ENCODE measurements around the gene DLEU7.

DLEU7 gene

GRCh38 chr13:50840284-50840683, 3.2 kb downstream of the DLEU7 start:
- TF ChIP-seq CTCF (IDR thresholded peaks at IDR 0.05; ENCODE audit: poor library complexity, severe bottlenecking) = no peak
- H3K4me3 ChIP-seq (ENCODE audit: severe bottlenecking) = no peak overlapping the region
- no peak overlapping the region for H3K27ac ChIP-seq (ENCODE audit: poor library complexity, severe bottlenecking)
- DNase-seq (ENCODE audit: low spot score) (no peak), ATAC-seq (ENCODE audit: low read depth) (no peak)
- no peaks in the 10 kb centered on the region for H3K9me3 ChIP-seq (ENCODE audit: severe bottlenecking)
- no peaks in the 10 kb centered on the region for H3K36me3 ChIP-seq (ENCODE audit: low read depth)
- no peaks in the 10 kb centered on the region for H3K27me3 ChIP-seq (ENCODE audit: insufficient read depth, poor library complexity, severe bottlenecking)
- no peaks in the 10 kb centered on the region for H3K4me1 ChIP-seq (ENCODE audit: insufficient read depth, poor library complexity, severe bottlenecking)

DNA sequence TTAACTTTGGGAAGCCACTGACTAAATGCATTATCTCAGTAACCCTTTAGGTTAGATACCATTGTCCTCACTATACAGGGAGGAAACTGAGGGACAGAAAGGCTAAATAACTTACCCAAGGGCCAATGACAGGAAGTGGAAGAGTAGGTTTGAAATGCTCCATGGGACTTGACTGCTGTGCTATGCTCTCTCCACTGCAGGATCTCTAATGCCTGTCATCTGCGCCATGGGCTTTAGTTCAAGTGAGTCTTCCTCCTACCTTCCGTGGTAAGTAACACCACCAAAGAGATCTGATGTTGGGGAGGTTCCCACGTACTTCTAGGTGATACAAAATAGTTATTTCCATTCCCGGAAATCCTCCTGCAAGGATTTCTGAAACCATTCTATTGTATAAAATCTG, 3.7 kb downstream of the DLEU7 start:
- no peak for DNase-seq (ENCODE audit: low spot score)

DNA sequence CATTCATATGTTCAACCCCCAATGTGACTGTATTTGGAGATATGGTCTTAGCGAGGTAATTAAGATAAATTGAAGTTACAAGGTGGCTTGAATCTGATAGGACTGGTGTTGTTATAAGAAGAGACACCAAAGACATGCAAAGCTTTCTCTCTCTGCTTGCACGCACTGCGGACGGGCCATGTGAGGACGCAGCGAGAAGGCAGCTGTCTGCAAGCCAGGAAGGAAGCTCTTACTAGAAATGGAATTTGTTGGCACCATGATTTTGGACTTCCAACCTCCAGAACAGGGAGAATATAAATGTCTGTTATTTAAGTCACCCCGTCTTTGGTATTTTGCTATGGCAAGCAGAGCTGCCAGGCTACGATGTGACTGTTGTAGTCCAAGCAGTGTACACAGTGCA, 4.8 kb downstream of the DLEU7 start:
- TF ChIP-seq CTCF (IDR thresholded peaks at IDR 0.05; ENCODE audit: poor library complexity, severe bottlenecking) = no peak
- no peaks in the 10 kb centered on the region for H3K27me3 ChIP-seq (ENCODE audit: insufficient read depth, poor library complexity, severe bottlenecking)
- H3K4me3 ChIP-seq (ENCODE audit: severe bottlenecking) = no peak overlapping the region
- DNase-seq (ENCODE audit: low spot score) (no peak), ATAC-seq (ENCODE audit: low read depth) (no peak)
- H3K36me3 ChIP-seq (ENCODE audit: low read depth) = no peaks in the 10 kb centered on the region
- H3K27ac ChIP-seq (ENCODE audit: poor library complexity, severe bottlenecking) = no peak overlapping the region
- no peaks in the 10 kb centered on the region for H3K9me3 ChIP-seq (ENCODE audit: severe bottlenecking)
- H3K4me1 ChIP-seq (ENCODE audit: insufficient read depth, poor library complexity, severe bottlenecking) = no peaks in the 10 kb centered on the region

More for the DNA sequence above, 3.7 kb downstream of the DLEU7 start:
- Histone ChIP-seq H3K27me3 (ENCODE audit: insufficient read depth, poor library complexity, severe bottlenecking) (no peaks in the 10 kb centered on the region), H3K4me3 (ENCODE audit: severe bottlenecking) (no peak overlapping the region), H3K27ac (ENCODE audit: poor library complexity, severe bottlenecking) (no peak overlapping the region), H3K9me3 (ENCODE audit: severe bottlenecking) (no peaks in the 10 kb centered on the region), H3K4me1 (ENCODE audit: insufficient read depth, poor library complexity, severe bottlenecking) (no peaks in the 10 kb centered on the region), H3K36me3 (ENCODE audit: low read depth) (no peaks in the 10 kb centered on the region)
- TF ChIP-seq CTCF (IDR thresholded peaks at IDR 0.05; ENCODE audit: poor library complexity, severe bottlenecking) = no peak
- no peak for ATAC-seq (ENCODE audit: low read depth)

DNA sequence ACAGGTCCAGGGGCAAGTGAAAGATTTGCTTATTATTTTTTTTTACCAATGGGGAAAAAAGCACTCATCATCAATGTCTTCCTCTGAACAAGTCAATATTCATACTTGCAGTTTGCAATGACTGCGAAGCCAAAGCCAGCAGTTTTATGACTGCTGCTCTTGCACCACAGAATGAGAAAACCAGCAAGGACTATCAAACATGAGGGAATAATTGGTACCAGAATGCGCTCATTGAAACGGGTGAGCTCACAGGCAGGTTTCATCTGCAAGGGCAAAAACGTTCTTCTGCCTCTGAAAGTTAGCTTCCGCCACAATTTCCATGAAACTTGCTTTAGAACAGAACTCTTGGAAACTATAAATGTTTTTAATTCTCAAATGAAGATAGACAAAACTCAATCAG, 5.5 kb downstream of the DLEU7 start:
- Histone ChIP-seq H3K9me3 (ENCODE audit: severe bottlenecking) (no peaks in the 10 kb centered on the region), H3K27ac (ENCODE audit: poor library complexity, severe bottlenecking) (no peak overlapping the region), H3K36me3 (ENCODE audit: low read depth) (no peaks in the 10 kb centered on the region), H3K27me3 (ENCODE audit: insufficient read depth, poor library complexity, severe bottlenecking) (no peaks in the 10 kb centered on the region), H3K4me3 (ENCODE audit: severe bottlenecking) (no peak overlapping the region), H3K4me1 (ENCODE audit: insufficient read depth, poor library complexity, severe bottlenecking) (no peaks in the 10 kb centered on the region)
- DNase-seq (ENCODE audit: low spot score) = no peak
- no peak for ATAC-seq (ENCODE audit: low read depth)
- TF ChIP-seq CTCF (IDR thresholded peaks at IDR 0.05; ENCODE audit: poor library complexity, severe bottlenecking) = no peak

- H3K4me3 ChIP-seq (ENCODE audit: severe bottlenecking) = no peak overlapping the region
- H3K4me1 ChIP-seq (ENCODE audit: insufficient read depth, poor library complexity, severe bottlenecking) = no peaks in the 10 kb centered on the region
- H3K27ac ChIP-seq (ENCODE audit: poor library complexity, severe bottlenecking) = no peak overlapping the region
Measured at GRCh38 chr13:50831512-50831911, 12.0 kb downstream of the DLEU7 start.

More at GRCh38 chr13:50831512-50831911, 12.0 kb downstream of the DLEU7 start:
- DNase-seq (ENCODE audit: low spot score) (no peak), ATAC-seq (ENCODE audit: low read depth) (no peak)
- H3K36me3 ChIP-seq (ENCODE audit: low read depth) = no peaks in the 10 kb centered on the region
- H3K27me3 ChIP-seq (ENCODE audit: insufficient read depth, poor library complexity, severe bottlenecking) = no peaks in the 10 kb centered on the region
- TF ChIP-seq CTCF (IDR thresholded peaks at IDR 0.05; ENCODE audit: poor library complexity, severe bottlenecking) = no peak
- H3K9me3 ChIP-seq (ENCODE audit: severe bottlenecking) = no peaks in the 10 kb centered on the region
